ENCODE measurements around the gene PBX3. TPM values are rescaled to one million over a fixed set of nuclear protein-coding genes. Genes with fewer than 3 reads are reported as not detected.

PBX3 gene
- total and polyA plus RNA-seq, 10 of the 15 experiments (the other 5 are each of a cell fraction or from before 2014, with no cell fraction given), result 6.7 to 146 (median 22.2) TPM

- H3K4me2 ChIP-seq (ENCODE audit: control insufficient read depth, insufficient read depth), result peak overlapping the region; percentile 73
- H3K9me3 ChIP-seq (replicated peaks; ENCODE audit: control insufficient read depth, insufficient read depth, low read length), result no peaks in the 10 kb centered on the region
- H3K79me2 ChIP-seq (ENCODE audit: control insufficient read depth, insufficient read depth, low read length), result peaks cover 94% of the 10 kb centered on the region
- RAD21 ChIA-PET (ENCODE audit: unreplicated experiment), result interaction anchor here (1.4 to 10.4 kb wide), 3 partner anchors 49 to 67 kb away, joined by 3 to 151 read pairs (median 21); no protein-coding TSS in a partner anchor
- FAIRE-seq, result no peak
- H3K4me3 ChIP-seq, result no peak overlapping the region; the same call in 1 of the 2 replicates
- no peak for ATAC-seq
- SMC1A ChIA-PET (ENCODE audit: uncharacterized antibody, unreplicated experiment), result interaction anchor here (0.5 to 11.7 kb wide), 7 partner anchors 18 to 245 kb away, joined by 3 to 185 read pairs (median 5); no protein-coding TSS in a partner anchor
- no TSS peak for BruUV-seq (replicated peaks)
- H3K9ac ChIP-seq (ENCODE audit: control insufficient read depth, insufficient read depth, low read length), result no peak overlapping the region
- H3K36me3 ChIP-seq (ENCODE audit: control insufficient read depth in 2 of 2, insufficient read depth in 2 of 2, low read length in 1 of 2), result peaks cover 0 to 2% of the 10 kb centered on the region in 2 experiments; a peak in 1 of 4 replicates
- intact Hi-C loops (cut with micrococcal nuclease; ENCODE audit: unreplicated experiment), result loop anchor here (2.0 to 5.0 kb wide), 2 partner anchors 49 to 138 kb away; no protein-coding TSS in a partner anchor
- H3K27ac ChIP-seq (ENCODE audit: control insufficient read depth, insufficient read depth), result peak overlapping the region; percentile 68
- H3K27me3 ChIP-seq (replicated peaks in 1 of 2; ENCODE audit: control insufficient read depth in 2 of 2, insufficient read depth in 2 of 2, low read length in 1 of 2), result no peaks in the 10 kb centered on the region
- CTCF ChIA-PET, result interaction anchor here (0.6 to 2.3 kb wide), 4 partner anchors 49 to 67 kb away, joined by 3 to 9 read pairs (median 4); no protein-coding TSS in a partner anchor
- POLR2A ChIA-PET, result interaction anchor here (1.0 to 1.4 kb wide), 3 partner anchors 19 to 57 kb away, joined by 3 read pairs; no protein-coding TSS in a partner anchor
- H4K20me1 ChIP-seq (ENCODE audit: control insufficient read depth, insufficient read depth), result no peaks in the 10 kb centered on the region
- peaks cover 22% of the 10 kb centered on the region for H3K4me1 ChIP-seq (ENCODE audit: control insufficient read depth, insufficient read depth, low read length)
- in situ Hi-C loops (cut with MboI), result no loop called here
- DNase-seq (ENCODE audit: low read depth, low spot score), result no peak
- H2AFZ ChIP-seq (ENCODE audit: control insufficient read depth, low read depth, low read length), result no peak overlapping the region
- 85% methylated on average over 3 of the region's 3 CpGs for WGBS (ENCODE audit: insufficient coverage, insufficient replicate concordance, low lambda C conversion rate, missing lambda C conversion rate)
- TF ChIP-seq ZNF687 (IDR thresholded peaks at IDR 0.05), result peak; percentile 74; the same call in 1 of the 2 replicates
- TF ChIP-seq ZNF592 (IDR thresholded peaks at IDR 0.05), result peak; percentile 85
- TF ChIP-seq MEF2B (IDR thresholded peaks at IDR 0.05; ENCODE audit: partially characterized antibody, poor library complexity, severe bottlenecking), result no peak
- 0 out of 2 replicates have a peak, but pooled peaks have one; percentile 33 for TF ChIP-seq ZNF24 (IDR thresholded peaks at IDR 0.05)
- TF ChIP-seq ZNF274 (IDR thresholded peaks at IDR 0.05; ENCODE audit: insufficient read depth, insufficient read length), result no peak
- 0 out of 2 replicates have a peak, but pooled peaks have one; percentile 45 for TF ChIP-seq SMARCA5 (IDR thresholded peaks at IDR 0.05)
Observed at GRCh38 chr9:125699870-125700269, 47.3 kb upstream of the PBX3 start.
